Mesendoderm (in vitro differentiated cells): Measurements from ENCODE around the gene PIGL.
"Not testable (repeated sequence)": the region's sequence is repeated elsewhere in the genome, so short reads cannot be mapped to it uniquely, and the experiment has no call there.

Experiments used
- DNase-seq: peaks from one replicate; pipeline ENCODE4 v3.0.0; 2013
- H2AK5ac ChIP-seq: 2 replicates; pipeline ENCODE4 v1.6.1; 2013; ENCODE audit warnings: low read length, inconsistent platforms
- H2BK120ac ChIP-seq: 2 replicates; pipeline ENCODE4 v1.6.1; 2013; ENCODE audit warnings: low read depth, mild to moderate bottlenecking, low read length, moderate library complexity, mixed read lengths
- H2BK15ac ChIP-seq: replicated peaks from 2 replicates; pipeline ENCODE4 v1.6.1; 2013; ENCODE audit warnings: low read depth, mild to moderate bottlenecking, moderate library complexity
- H2BK5ac ChIP-seq: 2 replicates; pipeline ENCODE4 v1.6.1; 2013; ENCODE audit warnings: low read length, inconsistent platforms
- H3K18ac ChIP-seq: 2 replicates; pipeline ENCODE4 v1.6.1; 2013; ENCODE audit warnings: mild to moderate bottlenecking, low read length, mixed read lengths
- H3K23ac ChIP-seq: one replicate; pipeline ENCODE4 v1.6.1; 2013; ENCODE audit warnings: low read length
- H3K27ac ChIP-seq: 2 replicates; pipeline ENCODE4 v1.5.1; 2013; ENCODE audit warnings: low read depth, mild to moderate bottlenecking, inconsistent platforms, low read length, moderate library complexity
- H3K27me3 ChIP-seq: 2 replicates; pipeline ENCODE4 v1.6.1; 2013; ENCODE audit warnings: low read length, control low read depth, mild to moderate bottlenecking, inconsistent platforms; ENCODE audit not compliant: insufficient read depth, poor library complexity
- H3K36me3 ChIP-seq: 2 replicates; pipeline ENCODE4 v1.6.1; 2013; ENCODE audit warnings: low read length, inconsistent platforms; ENCODE audit not compliant: control insufficient read depth, insufficient read depth
- H3K4ac ChIP-seq: one replicate; pipeline ENCODE4 v1.6.1; 2013; ENCODE audit warnings: low read depth, mild to moderate bottlenecking, low read length, moderate library complexity
- H3K4me1 ChIP-seq: 2 replicates; pipeline ENCODE4 v1.6.1; 2013; ENCODE audit warnings: low read depth, low read length, inconsistent platforms; ENCODE audit not compliant: control insufficient read depth
- H3K4me2 ChIP-seq: 2 replicates; pipeline ENCODE4 v1.6.1; 2013; ENCODE audit warnings: low read length
- H3K4me3 ChIP-seq: 2 replicates; pipeline ENCODE4 v1.5.1; 2013; ENCODE audit warnings: mild to moderate bottlenecking, low read length
- H3K56ac ChIP-seq: one replicate; pipeline ENCODE4 v1.6.1; 2013; ENCODE audit warnings: low read length
- H3K79me1 ChIP-seq: 2 replicates; pipeline ENCODE4 v1.6.1; 2013; ENCODE audit warnings: low read length, inconsistent platforms
- H3K79me2 ChIP-seq: 2 replicates; pipeline ENCODE4 v1.6.1; 2013; ENCODE audit warnings: mild to moderate bottlenecking, low read length; ENCODE audit not compliant: control insufficient read depth, insufficient read depth
- H3K9ac ChIP-seq: 2 replicates; pipeline ENCODE4 v1.6.1; 2013; ENCODE audit warnings: low read length, inconsistent platforms
- H4K5ac ChIP-seq: one replicate; pipeline ENCODE4 v1.6.1; 2013; ENCODE audit warnings: low read length
- H4K8ac ChIP-seq: one replicate; pipeline ENCODE4 v1.6.1; 2013; ENCODE audit warnings: low read depth, mild to moderate bottlenecking, control low read depth, low read length, moderate library complexity
- WGBS: extraction: QIAGEN DNeasy Blood & Tissue Kit; methylation state at CpG from one replicate; pipeline ENCODE4 v1.1.7; 2013; ENCODE audit warnings: low lambda C conversion rate, missing lambda C conversion rate; ENCODE audit not compliant: insufficient coverage; ENCODE audit errors: extremely low coverage; 5-methylcytosine and 5-hydroxymethylcytosine counted together

The PIGL gene

DNA sequence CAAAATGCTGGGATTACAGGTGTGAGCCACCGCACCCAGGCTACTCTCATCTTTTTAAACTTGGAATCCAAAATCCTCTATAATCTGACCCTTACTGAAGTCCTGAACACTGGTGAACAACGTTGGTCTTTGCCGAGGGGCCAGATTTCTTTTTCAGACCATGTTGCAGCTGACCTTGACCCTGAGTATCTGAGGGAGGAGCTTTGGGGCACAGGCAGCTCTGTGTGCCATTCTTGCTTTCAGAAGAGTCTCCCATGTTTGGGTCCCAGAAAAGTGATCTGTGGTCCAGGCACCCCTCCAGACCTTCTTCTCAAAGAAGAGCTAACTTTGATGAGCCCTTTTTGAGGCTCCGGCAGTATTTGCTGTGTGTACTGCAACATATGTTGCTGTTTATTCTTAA is 85.8 kb downstream of the PIGL start:
- Histone ChIP-seq H4K8ac (no peak overlapping the region), H3K4me2 (no peak overlapping the region), H2BK5ac (no peak overlapping the region), H3K23ac (no peak overlapping the region), H4K5ac (no peak overlapping the region), H3K79me2 (no peaks in the 10 kb centered on the region), H3K4ac (no peak overlapping the region), H2AK5ac (no peak overlapping the region), H3K27ac (no peak overlapping the region), H3K79me1 (no peaks in the 10 kb centered on the region), H2BK120ac (no peak overlapping the region), H3K4me3 (no peak overlapping the region), H3K36me3 (peaks cover 2% of the 10 kb centered on the region), H3K56ac (no peak overlapping the region), H3K27me3 (no peaks in the 10 kb centered on the region), H3K4me1 (no peaks in the 10 kb centered on the region), H3K18ac (no peak overlapping the region), H3K9ac (no peak overlapping the region), H2BK15ac (no peak overlapping the region)
- no peak for DNase-seq
- WGBS, result no CpG with 5 or more reads among the region's 4 CpGs

DNA sequence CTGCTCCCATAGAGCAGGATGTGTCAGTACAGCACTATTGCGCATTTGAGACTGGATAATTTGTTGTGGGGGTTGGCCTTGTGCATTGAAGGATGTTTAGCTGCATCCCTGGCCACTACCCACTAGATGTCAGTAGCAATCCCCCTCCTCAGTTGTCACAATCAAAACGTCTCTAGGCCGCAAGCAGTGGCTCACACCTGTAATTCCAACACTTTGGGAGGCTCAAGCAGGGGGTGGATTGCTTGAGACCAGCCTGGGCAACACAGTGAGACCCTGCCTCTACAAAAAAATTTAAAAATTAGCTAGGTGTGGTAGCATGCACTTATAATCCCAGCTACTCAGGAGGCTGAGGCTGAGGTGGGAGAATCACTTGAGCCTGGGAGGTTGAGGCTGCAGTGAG is 87.8 kb downstream of the PIGL start:
- Histone ChIP-seq H3K79me2 (no peaks in the 10 kb centered on the region), H2BK5ac (no peak overlapping the region), H3K27me3 (no peaks in the 10 kb centered on the region), H3K4me1 (no peaks in the 10 kb centered on the region), H3K4ac (no peak overlapping the region), H4K8ac (no peak overlapping the region), H3K9ac (no peak overlapping the region), H2BK15ac (no peak overlapping the region), H3K27ac (no peak overlapping the region), H4K5ac (no peak overlapping the region), H3K4me3 (no peak overlapping the region), H3K56ac (no peak overlapping the region), H3K18ac (no peak overlapping the region), H3K4me2 (no peak overlapping the region), H2BK120ac (no peak overlapping the region), H3K23ac (no peak overlapping the region), H3K36me3 (no peaks in the 10 kb centered on the region), H3K79me1 (no peaks in the 10 kb centered on the region), H2AK5ac (no peak overlapping the region)
- WGBS, result no CpG with 5 or more reads among the region's 3 CpGs
- peak; percentile 75 for DNase-seq

DNA sequence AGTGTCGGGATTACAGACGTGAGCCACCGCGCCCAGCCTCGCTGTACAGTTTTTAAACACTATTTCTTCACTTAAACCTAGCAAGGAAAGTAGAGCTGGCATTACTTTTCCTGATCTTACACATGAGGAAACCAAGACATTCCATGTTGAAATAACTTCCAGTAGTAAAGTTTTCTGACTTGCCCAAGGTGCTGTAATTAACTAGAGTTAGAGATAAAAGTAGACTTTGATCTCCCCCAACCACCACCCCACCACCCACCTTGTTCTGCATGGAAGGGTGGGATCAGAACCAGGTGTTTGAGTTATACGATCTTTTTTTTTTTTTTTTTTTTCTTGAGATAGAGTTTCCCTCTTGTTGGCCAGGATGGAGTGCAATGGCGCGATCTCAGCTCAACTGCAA is 89.2 kb downstream of the PIGL start:
- H3K4me1 ChIP-seq, result no peaks in the 10 kb centered on the region
- no peak overlapping the region for H2BK5ac ChIP-seq
- DNase-seq, result no peak
- no peaks in the 10 kb centered on the region for H3K27me3 ChIP-seq
- no peaks in the 10 kb centered on the region for H3K79me1 ChIP-seq
- no peak overlapping the region for H4K8ac ChIP-seq
- no peak overlapping the region for H3K18ac ChIP-seq
- no peak overlapping the region for H3K56ac ChIP-seq
- no peak overlapping the region for H3K4me2 ChIP-seq
- no peaks in the 10 kb centered on the region for H3K36me3 ChIP-seq
- no peak overlapping the region for H3K23ac ChIP-seq
- H2BK120ac ChIP-seq, result no peak overlapping the region
- no CpG with 5 or more reads among the region's 8 CpGs for WGBS
- H3K4ac ChIP-seq, result no peak overlapping the region
- no peak overlapping the region for H3K4me3 ChIP-seq
- H2BK15ac ChIP-seq, result no peak overlapping the region
- H2AK5ac ChIP-seq, result no peak overlapping the region
- H4K5ac ChIP-seq, result no peak overlapping the region
- H3K79me2 ChIP-seq, result no peaks in the 10 kb centered on the region
- no peak overlapping the region for H3K9ac ChIP-seq
- H3K27ac ChIP-seq, result no peak overlapping the region

DNA sequence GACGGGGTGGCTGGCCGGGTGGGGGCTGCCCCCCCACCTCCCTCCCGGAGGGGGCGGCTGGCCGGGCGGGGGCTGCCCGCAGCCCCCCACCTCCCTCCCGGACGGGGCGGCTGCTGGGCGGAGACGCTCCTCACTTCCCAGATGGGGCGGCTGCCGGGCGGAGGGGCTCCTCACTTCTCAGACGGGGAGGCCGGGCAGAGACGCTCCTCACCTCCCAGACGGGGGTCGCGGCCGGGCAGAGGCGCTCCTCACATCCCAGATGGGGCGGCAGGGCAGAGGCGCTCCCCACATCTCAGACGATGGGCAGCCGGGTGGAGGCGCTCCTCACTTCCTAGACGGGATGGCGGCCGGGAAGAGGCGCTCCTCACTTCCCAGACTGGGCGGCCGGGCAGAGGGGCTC is 95.1 kb downstream of the PIGL start:
- H4K8ac ChIP-seq, H3K79me2 ChIP-seq, H4K5ac ChIP-seq, H3K23ac ChIP-seq, H3K56ac ChIP-seq, H3K9ac ChIP-seq, H3K4me1 ChIP-seq, H2BK5ac ChIP-seq, DNase-seq, H2BK15ac ChIP-seq, H3K36me3 ChIP-seq, H3K4me2 ChIP-seq, H3K79me1 ChIP-seq, H2AK5ac ChIP-seq, H3K27ac ChIP-seq, H3K4ac ChIP-seq, H3K4me3 ChIP-seq, H3K18ac ChIP-seq, H2BK120ac ChIP-seq, H3K27me3 ChIP-seq: not testable (repeated sequence)
- WGBS, result no CpG with 5 or more reads among the region's 34 CpGs

DNA sequence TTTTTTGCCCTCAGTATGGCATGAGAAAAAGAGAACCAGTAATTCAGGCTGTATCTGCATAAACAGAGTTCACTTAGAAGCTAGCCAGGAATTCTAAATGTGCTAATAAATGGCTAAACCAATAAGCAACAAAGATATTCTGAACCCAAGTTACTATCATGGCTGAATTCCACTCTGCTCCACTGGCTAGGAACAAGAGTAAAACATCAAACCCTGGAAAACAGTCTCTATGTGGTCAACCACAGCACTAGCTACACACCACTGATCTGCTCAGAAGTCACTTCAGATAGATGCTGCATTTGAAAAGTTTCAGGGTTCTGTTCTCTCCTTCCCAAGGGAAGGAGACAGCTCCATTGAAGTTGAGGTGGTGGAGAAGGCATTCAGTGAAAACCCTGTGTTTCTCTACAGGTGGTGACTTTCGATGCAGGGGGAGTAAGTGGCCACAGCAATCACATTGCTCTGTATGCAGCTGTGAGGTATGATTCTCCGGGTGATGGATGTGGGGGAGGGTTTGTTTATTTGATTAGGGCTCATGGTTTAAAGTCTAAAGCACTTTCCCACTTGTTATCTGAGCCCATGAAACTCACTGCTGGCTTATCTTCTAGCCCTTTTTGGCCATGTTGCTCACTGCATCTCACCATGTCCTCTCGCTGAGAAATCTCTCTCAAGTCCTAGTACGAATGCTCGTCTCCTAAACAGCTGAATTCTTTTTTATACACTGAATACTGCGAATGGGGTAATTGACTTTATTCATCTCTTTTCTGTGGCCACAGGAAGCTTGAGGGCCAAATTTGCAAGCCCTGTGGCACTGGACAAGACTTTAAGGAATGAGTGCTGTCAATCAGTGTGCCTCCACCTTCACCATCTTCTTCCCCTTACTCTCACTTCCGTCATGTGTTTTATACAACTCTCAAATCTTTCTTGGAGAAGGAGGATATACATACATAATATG is 96.4 kb downstream of the PIGL start:
- H2BK120ac ChIP-seq, result no peak overlapping the region
- H4K5ac ChIP-seq, result no peak overlapping the region
- H2BK5ac ChIP-seq, result no peak overlapping the region
- no peak overlapping the region for H3K4ac ChIP-seq
- WGBS, result no CpG with 5 or more reads among the region's 7 CpGs
- H3K9ac ChIP-seq, result no peak overlapping the region
- no peaks in the 10 kb centered on the region for H3K79me2 ChIP-seq
- no peak overlapping the region for H3K4me3 ChIP-seq
- no peak overlapping the region for H3K18ac ChIP-seq
- no peaks in the 10 kb centered on the region for H3K79me1 ChIP-seq
- H3K56ac ChIP-seq, result no peak overlapping the region
- H2BK15ac ChIP-seq, result no peak overlapping the region
- no peak overlapping the region for H2AK5ac ChIP-seq
- no peak overlapping the region for H3K4me2 ChIP-seq
- H3K36me3 ChIP-seq, result no peaks in the 10 kb centered on the region
- H4K8ac ChIP-seq, result no peak overlapping the region
- no peak overlapping the region for H3K27ac ChIP-seq
- no peak for DNase-seq
- no peak overlapping the region for H3K23ac ChIP-seq
- no peaks in the 10 kb centered on the region for H3K27me3 ChIP-seq
- H3K4me1 ChIP-seq, result no peaks in the 10 kb centered on the region

DNA sequence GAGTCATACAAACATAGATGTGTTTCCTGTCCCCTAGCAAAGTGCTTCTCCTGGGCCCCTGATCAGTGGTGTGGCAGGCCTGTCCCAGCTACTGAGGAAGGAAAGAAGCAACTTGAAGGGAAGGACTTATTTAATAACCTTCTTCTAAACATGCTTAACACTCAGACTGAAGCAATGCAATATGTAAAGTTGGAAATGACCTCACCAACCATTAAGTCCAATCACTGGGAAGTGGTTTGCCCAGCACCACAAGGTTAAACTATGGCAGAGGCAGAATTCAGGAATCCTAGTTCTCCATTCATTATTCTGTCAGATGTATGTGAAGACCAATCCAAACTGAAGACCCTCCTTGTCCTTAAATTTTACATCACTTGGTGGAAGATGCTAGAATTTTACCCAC is 97.2 kb downstream of the PIGL start:
- Histone ChIP-seq H2BK15ac (no peak overlapping the region), H2BK5ac (no peak overlapping the region), H3K27ac (no peak overlapping the region), H3K56ac (no peak overlapping the region), H3K18ac (no peak overlapping the region), H3K4me2 (no peak overlapping the region), H3K4me1 (no peaks in the 10 kb centered on the region), H3K23ac (no peak overlapping the region), H3K79me2 (no peaks in the 10 kb centered on the region), H3K36me3 (no peaks in the 10 kb centered on the region), H3K4ac (no peak overlapping the region), H4K8ac (no peak overlapping the region), H2AK5ac (no peak overlapping the region), H2BK120ac (no peak overlapping the region), H3K27me3 (no peaks in the 10 kb centered on the region), H4K5ac (no peak overlapping the region), H3K79me1 (no peaks in the 10 kb centered on the region), H3K9ac (no peak overlapping the region), H3K4me3 (no peak overlapping the region)
- no peak for DNase-seq
